Glomerular visceral epithelial cell (primary cell): ENCODE data around the gene ZMYND8.

ENCODE experiments used
- DNase-seq: peaks from one replicate; pipeline ENCODE4 v3.0.0-alpha.2; 2016; ENCODE audit errors: extremely low spot score

Gene ZMYND8

DNA sequence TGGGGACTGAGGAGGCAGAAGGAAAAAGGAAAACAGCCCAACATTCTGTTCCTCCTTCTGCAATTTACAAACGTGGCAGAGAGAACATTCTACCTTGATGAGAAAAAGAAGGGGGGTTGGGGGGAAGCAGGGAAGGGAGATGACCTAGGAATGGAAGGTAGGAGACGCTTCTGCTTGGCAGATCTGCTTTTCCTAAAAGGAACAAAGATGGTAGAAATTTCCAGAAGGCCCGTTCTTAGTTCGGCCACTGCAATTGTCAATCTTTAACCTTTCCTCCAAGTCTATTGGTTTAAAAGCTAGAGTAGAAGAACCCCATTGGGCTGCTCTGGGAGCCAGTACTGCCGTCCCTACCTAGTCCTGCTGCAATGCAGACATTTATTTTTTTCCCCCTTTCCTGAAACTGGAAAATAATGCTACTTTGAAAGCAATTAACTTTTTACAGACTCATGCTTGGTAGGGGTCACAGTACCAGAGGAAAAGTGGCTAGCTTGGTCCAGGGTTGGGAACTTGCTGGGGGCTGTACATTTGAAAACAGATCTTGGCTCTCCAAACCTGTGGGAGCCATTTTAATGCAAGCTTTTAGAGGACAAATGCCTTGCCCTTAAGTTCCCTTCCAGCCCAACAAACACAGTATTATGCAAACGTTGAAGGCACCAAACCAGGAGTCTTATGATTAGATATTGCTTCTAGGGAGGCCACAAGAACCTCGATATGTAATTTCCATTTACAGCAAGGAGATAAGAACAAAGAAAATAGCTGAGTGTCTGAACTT is 2.6 kb downstream of the ZMYND8 start:
- no peak for DNase-seq

DNA sequence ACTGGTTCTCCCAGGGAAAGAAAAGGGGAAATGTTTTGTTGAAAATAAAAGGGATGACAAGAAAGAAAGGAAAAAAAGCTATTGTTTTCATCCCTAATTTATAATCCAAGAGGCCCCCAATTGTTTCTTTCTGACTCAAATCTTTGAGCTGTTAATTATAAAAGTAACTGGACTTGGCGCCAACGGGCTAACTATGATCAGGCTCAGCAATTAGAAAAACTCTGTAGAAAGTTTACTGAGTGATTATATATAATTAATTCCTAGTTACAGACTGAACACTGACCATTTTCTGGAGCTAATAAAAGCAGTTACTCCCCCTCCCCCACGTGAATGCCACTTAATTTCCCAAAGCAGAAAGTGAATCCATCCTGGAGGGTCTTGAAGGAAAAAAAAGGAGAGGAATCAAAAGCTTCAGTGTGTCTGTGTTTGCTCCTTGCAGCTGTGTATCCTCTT is 3.2 kb downstream of the ZMYND8 start:
- DNase-seq: no peak

DNA sequence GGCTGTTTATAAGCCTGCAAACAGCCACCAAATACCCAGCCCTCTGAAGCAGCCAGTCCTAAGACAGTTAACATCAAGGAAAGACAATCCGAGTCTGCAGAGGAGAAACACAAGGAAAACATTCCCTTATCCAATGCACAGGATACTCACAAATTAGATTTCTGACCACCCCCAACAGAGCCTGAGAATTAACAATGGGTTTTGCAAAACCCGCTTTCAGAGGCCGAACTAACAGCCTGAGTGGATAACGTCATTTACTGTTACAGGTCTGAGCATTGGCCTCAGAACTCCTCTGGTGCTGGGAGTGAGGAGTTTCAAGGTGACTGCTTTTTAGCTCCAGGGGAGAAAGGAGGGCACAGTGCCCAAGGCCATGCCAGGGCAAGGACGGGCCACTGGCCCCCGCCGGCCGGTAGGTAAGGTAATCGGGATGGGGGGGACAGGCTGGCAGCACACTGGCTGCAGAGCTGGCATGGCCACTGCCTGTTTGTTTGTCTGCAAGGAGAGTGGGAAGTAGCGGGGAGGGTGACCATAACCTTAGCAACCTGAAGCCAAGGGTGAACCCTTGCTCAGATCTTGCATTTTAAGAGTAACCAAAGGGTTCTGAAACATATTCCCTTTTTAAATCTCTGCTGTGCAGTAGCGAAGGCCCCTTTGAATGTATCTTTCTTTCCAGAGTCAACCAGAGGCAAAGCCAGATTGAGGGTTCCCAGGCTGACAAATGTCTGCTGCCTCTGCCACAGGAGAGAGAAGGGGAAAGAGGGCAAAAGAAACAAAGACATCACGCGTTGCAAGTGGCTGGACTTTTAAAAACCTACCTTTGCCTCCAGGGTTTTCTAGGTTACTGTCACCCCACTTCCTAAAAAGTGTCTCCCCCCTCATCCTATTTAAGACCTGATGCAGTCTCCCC is 3.9 kb downstream of the ZMYND8 start:
- peak; percentile 53 for DNase-seq

DNA sequence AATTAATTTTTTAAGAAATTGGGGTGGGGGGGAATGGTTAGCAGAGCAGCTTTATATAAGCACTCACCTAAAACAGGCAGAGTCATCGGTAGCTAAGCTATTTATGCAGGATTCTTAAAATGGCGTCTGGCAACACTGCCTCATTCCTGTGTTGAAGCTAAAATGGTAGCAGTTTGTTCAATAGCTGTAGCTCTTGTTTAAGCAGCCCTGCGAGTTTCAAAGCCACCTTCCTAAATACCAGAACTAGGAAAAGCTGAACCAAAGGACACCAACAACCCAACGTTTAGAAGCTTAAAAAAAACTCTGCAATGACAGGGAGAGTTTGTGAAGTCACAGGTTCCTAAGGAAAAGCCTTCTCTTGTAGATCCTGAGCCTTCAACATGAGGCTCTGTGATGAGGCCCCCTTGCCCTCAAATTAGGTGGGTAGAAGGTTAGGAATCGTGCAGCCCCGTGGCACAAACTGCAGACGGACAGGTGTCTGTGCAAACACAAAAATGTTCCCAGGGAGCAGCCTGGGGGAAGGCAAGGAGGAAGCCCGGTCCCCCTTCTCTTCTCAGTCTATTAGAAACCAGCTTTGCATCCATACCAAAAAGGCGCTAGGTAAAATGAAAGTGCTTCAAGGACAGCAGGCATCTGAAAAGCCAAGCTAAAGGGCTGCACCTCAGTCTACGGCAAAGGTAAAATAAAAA is 4.7 kb downstream of the ZMYND8 start:
- DNase-seq: no peak

DNA sequence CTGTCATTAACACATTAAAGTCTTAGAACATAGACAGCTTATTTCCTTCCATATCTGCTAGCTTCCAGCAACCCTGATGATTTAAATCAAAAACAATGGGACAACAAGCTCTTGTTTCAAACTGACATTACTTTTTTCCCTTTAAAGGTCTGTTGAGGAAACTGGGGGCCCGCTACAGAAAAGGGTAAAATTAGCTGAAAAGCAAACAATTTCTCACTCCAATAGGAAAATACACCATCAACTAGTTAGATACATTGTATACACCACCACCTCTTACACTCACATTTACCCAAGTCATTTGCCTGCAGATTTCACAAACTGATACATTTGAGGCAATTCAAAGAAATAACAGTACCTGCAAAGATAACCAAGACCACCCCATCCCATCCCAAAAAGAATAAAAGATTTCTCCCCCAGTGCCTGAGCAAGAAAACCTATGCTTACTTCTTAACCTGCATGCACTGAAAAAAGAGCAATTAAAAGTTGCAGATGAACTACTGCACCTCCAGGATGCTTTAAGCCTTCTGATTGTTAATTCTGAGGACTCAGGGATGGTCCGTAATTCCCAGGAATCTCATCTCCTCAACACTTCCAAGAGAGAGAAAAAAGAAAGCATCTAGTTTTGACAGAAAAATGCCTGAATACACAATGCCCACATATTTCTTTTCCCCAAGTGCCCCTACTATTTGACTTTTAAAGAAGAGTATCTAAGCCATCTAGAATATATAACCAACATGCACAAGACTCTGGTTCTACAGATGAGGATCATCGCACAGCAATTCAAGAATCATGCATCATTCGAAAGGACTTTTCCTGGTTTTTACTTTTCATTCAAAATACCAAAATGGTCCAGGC is 5.6 kb downstream of the ZMYND8 start:
- DNase-seq: no peak

DNA sequence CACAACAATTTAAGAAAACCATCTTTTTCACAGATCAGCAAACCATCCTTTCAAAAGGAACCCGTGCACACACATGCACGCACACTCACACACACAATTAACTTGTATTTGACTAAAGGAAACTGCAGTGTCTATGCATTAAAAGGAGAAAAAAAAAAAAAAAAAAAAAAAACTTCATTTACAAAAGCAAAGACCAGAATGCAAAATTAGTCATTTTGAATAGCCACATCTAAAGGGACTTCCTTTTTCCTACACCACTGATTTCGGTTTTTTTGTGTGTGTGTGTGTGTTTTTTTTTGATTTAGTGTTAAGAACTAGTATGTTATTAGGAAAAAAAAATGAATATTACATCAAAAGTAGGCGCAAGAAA is 6.3 kb downstream of the ZMYND8 start:
- DNase-seq: no peak

DNA sequence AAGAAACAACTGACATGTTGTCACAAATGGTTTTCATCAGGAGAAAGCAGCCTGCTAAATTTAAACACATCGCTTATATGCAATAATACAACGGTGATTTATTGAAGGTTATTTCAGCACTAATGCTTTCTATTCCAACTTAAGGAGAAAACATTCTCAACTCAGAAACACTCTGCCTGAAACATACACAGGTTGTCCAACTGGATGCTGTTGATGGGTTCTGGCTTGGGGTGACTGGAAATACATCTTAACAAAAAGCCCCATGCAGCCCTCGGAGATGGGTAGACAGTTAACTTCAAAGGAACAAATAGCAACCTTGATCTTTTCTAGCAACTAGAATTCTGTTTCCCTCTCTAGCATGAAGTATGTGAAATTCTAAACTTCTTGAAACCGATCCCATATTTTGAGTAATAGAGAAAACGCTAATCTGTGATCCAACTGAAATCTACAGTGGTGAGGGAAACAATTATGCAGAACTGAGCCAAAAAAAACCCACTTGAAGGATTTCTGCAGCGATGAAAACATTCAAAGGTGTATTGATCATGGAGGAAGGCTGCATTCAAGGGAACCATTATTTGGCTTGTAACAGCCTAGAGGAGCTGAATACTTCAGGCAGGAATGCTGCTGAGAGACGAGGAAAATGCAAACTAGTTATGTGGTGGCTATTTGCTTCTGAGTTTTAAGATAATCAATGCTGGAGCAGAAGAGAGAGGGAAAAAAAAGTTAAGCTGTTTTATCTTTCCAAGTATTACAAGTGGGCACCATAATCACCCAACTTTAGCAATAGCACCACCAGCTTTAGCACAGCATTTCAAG is 6.9 kb downstream of the ZMYND8 start:
- no peak for DNase-seq

DNA sequence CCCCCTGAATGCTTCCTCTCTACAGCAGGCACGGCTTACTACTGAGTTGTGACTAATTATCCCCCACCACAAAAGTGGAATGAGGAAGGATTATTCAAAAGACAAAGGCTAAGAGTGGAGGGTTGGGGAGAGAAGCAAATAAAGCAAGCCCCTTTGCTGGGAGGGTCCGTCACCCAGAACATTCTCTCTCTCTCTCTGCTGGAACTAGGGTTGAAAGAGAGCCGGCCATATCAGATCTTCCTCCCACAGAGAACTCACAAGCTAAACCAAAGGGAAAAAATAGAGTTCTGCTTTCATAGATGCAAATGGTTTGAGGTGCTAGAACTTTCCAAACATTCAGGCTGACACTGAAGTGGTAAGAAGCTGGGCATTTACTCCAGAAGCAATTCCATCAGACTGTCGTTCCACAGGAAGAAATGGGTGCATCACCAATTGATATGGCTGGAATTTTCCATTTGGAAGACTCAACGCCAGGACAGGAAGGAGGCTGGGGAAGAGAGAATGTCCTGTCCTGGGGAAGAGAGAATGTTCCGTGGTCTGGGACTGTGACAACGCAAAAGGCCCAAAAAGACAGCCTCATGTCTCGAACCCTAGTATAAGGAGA is 7.9 kb downstream of the ZMYND8 start:
- DNase-seq: no peak

DNA sequence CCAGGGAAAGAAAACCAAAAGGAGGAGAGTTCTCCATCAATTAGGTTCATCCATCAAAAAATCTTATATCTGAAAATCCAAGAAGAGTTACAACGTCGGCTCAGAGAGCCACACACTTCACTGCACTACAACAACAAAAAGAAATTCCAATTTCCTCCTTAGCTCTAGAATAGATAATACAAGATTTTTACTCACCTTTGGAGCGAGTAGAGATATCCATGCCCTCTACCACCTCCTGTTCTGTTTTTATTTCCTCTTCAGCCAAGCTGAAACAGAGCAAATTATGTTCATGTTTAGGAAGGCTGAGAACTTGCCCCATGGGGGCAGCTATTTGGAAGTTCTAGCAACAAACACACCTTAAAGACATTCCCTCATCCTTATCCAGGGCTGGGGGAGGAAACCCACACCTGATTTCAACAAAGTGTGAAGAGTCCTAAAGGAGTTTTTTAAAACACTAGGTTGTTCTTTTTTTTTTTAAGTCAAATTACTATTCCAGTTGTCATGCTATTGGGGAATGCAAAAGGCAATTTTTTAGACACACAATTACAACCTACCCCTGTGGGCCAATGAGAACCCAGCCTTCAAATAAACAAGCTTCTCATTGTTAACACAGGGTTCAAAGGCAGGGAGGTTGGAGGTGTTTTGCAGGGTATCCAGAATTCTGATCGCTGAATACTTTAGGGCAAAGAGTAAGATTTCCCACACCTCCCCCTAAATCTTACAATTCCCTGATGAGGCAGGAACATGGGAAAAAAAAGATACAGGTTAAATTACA is 8.7 kb downstream of the ZMYND8 start:
- no peak for DNase-seq

DNA sequence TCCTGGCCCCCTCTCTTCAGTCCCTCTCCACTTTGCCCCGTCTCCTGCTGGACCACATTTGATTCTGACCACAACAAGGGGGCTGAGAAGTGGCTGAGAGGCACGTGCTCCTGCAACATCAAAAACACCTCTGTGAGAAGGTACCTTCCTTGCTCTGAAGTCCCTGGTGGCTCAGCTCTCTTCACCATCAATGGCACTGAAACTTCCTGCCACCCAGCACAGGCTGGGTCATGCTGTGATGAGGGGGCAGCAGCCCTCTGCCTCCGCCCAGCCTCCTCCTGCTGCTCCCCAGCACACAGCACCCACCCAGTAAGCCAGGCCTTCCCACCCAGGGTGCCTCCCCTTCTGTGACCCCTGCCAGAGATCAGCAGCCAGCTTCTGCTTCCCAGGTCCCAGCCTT is 10.3 kb downstream of the ZMYND8 start:
- DNase-seq: no peak

DNA sequence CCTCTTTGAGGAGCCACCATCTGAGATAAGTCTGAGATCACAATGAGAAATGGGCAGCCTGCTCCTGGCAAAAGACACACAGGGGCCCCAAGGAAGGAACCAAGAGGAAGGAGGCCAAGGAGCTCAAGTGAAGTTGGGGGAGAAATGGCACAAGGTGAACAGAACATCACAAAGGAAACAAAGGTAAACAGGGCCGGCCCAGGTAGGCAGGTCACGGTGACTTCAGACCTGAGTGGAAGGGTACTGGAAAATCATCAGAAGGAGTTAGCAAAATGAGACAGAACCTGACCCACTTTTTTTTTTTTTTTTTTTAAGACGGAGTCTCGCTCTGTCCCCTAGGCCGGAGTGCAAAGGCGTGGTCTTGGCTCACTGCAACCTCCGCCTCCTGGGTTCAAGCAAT is 11.3 kb downstream of the ZMYND8 start:
- no peak for DNase-seq

DNA sequence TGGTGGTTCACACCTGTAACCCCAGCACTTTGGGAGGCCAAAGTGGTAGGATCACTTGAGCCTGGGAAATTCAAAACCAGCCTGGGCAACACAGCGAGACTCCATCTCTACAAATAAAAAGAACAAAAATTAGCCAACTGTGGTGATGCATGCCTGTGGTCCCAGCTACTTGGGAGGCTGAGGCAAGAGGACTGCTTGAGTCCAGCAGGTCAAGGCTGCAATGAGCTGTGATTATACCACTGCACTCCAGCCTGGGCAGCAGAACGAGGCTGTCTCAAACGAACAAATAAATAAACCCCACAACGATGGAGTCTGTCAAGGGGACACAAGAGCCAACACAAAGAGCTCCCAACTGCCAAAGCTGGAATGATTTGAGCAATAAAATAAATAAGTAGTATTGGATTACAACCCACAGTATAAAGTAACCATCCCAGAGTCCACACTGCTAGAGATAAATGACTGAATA is 13.5 kb downstream of the ZMYND8 start:
- no peak for DNase-seq

DNA sequence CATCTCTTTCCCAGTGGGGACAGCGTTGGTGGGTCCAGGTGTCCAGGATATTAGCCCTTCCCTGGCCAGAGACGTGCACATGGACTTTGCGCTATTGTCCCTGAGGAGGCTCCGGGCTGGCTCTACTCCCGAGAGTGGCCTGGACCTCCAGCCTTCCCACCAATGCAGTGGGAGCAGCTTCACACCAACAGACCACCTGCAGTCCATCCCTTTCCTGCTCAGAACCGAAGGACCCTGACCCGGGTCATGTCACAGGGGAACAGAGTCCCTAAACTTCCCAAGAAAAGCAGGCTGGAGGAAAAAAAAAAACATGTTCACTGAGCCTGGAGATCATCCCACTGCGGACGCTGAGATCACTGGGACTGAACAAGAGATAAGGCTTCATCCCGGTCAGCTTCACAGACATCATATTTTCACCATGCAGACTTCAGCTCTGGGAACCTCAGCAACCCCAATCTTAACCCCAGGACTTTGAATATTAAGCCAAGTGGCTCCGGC is 18.3 kb downstream of the ZMYND8 start:
- no peak for DNase-seq

DNA sequence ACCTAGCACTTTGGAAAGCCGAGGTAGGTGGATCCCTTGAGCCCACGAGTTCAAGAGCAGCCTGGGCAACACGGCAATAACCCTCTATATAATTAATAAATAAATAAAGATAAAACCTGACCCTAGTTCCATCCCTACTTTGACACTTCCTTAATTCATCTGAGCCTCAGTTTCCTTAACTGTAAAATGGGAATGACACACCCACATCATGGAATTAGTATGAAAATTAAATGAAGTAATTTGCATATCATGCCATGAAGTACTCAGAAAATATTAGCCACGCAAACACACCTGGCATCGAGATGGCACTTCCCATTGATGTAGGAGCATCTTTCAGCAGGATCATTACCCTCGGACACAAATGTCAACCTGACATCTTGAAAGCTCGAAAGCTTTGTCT is 19.1 kb downstream of the ZMYND8 start:
- no peak for DNase-seq

DNA sequence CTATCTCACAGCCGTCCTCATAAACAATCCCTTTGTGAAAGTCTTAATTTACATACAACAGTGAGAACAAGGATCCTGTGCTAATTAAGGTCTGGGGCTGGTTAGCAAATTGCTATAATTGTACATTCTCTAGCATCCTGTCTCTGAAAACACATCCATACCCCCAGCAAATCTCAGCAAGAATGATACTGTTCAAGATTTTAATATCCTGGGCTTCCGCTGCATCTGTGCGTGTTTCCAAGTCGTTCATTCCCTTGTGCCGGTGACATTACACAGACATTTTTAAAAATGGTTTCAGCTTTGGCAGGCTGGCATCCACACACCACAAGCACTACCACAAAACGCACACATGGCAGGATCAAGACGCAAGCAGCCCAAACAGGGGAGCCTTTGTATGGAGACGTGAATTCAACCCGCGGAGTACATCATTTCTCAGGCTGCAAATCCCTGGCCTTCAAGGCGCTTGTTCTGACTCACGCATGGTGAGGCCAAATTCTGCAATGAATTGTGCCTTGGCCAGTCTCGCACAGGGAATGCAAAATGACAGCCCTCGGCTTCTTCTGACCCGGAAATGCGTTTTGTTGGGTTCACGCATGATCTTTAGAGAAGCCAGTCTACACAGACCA is 20.3 kb downstream of the ZMYND8 start:
- no peak for DNase-seq

DNA sequence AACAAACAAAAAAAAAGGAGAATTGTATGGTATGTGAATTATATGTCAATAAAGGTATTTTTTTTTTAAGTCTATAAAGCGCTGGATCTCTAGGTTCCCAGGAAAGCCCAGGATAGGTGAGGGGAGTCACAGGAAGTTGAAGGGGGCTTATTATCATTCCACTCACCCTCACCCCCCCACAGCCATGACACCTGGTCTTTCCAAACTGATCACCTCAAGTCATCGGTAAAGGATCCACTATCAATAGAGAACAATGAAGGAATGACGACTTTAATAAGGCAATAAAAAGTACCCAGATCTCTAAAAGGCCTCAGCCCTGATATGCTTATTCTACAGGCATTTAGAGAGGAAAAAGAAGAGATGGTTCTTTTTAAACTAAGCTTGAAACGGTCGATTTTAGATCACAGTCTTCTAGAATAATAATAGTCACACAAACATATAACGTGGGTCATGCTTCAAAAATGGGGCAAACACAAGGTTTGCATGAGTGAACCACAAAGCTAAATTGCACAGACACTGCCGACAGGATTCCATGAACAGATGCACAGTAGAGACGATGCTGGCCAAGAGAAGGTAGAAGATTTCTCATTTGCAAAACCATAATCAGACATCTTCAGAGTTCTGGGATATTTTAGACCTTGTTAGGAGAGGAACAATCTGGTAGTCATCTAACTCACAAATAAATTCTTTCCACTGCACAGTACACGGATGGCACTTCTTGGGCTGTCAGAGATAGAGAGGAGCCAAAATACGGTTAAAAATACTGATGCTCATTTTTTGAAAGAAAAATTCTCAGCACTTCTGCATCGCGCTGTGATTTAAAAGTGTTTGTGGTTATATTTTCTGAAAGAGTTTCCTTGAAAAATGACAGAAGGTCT is 21.0 kb downstream of the ZMYND8 start:
- no peak for DNase-seq

DNA sequence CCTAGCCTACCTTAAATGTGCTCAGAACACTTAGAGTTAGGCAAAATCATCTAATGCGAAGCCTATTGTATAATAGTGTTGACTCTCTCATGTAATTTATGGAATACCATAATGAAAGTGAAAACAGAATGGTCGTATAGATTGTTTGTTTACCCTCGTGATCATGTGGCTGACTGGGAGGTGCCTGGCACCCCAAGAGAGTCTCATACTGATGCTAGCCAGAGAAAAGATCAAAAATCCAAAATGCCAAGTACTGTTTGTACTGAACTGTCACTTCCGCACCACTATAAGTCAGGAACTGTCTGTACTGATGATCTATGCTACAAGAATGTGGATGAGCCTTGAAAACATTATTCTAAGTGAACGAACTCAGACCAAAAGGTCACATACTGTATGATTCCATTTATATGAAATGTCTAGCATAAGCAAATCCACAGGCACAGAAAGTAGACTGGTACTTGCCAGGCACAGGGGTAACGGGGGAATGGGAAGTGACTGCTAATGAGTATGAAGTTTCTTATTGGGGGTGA is 22.4 kb downstream of the ZMYND8 start:
- peak; percentile 90 for DNase-seq
